WTC11 (cell line): Measurements from ENCODE around the gene CRBN. TPM values are rescaled to one million over a fixed set of nuclear protein-coding genes. Genes with fewer than 3 reads are reported as not detected.

Experiments used
- ATAC-seq: fragments of 200-7000 bp; cut with Tn5 transposase; 2 replicates; pipeline ENCODE4 v1.10.0; 2021; ENCODE audit warnings: mild to moderate bottlenecking, moderate library complexity
- CTCF ChIA-PET: fragments of 300-600 bp; sonication (Branson Sonifier 250); formaldehyde crosslinking; loops from one replicate; lab custom pipeline; 2021; ENCODE audit warnings: antibody characterized with exemption; lab: Charles Lee
- POLR2A ChIA-PET: fragments of 350-600 bp; sonication (Branson Sonifier 250); formaldehyde crosslinking; loops from one replicate; lab custom pipeline; 2021; ENCODE audit warnings: antibody characterized with exemption; lab: Charles Lee
- DNase-seq: peaks from one replicate; pipeline ENCODE4 v3.0.0; 2021; ENCODE audit warnings: low spot score
- H3K27ac Mint-ChIP-seq: 2 replicates; pipeline ENCODE4 v1.8.0; 2021; ENCODE audit warnings: mixed read lengths
- H3K27me3 Mint-ChIP-seq: 2 replicates; pipeline ENCODE4 v1.8.0; 2021; ENCODE audit warnings: low read depth, mild to moderate bottlenecking, moderate library complexity, mixed read lengths
- H3K36me3 Mint-ChIP-seq: 2 replicates; pipeline ENCODE4 v1.8.0; 2021; ENCODE audit warnings: mixed read lengths
- H3K4me1 Mint-ChIP-seq: 2 replicates; pipeline ENCODE4 v1.8.0; 2022; ENCODE audit warnings: mixed read lengths
- H3K4me3 Mint-ChIP-seq: 2 replicates; pipeline ENCODE4 v1.8.0; 2021; ENCODE audit warnings: mild to moderate bottlenecking, moderate library complexity, mixed read lengths
- H3K9me3 Mint-ChIP-seq: 2 replicates; pipeline ENCODE4 v1.8.0; 2021; ENCODE audit warnings: mixed read lengths
- ESRRA ChIP-seq: sonication (generic); formaldehyde crosslinking; IDR thresholded peaks from 2 replicates; pipeline ENCODE4 v1.8.1; 2022; ENCODE audit warnings: mild to moderate bottlenecking, missing genetic modification reagents, borderline replicate concordance
- ETV6 ChIP-seq: sonication (generic); formaldehyde crosslinking; IDR thresholded peaks from 2 replicates; pipeline ENCODE4 v1.8.1; 2022; ENCODE audit warnings: mild to moderate bottlenecking, missing genetic modification reagents
- KAT7 ChIP-seq: sonication (generic); formaldehyde crosslinking; IDR thresholded peaks from 2 replicates; pipeline ENCODE4 v1.8.1; 2023; ENCODE audit warnings: missing genetic modification reagents, mild to moderate bottlenecking, borderline replicate concordance
- MLX ChIP-seq: sonication (generic); formaldehyde crosslinking; IDR thresholded peaks from 2 replicates; pipeline ENCODE4 v1.8.1; 2023; ENCODE audit warnings: mild to moderate bottlenecking, missing genetic modification reagents, moderate library complexity
- MXD4 ChIP-seq: fragments of 250-450 bp; sonication (Bioruptor Pico); IDR thresholded peaks from 2 replicates; pipeline ENCODE4 v1.8.0; 2021; ENCODE audit warnings: mild to moderate bottlenecking, moderate library complexity, borderline replicate concordance
- NR2C2 ChIP-seq: sonication (generic); formaldehyde crosslinking; IDR thresholded peaks from 2 replicates; pipeline ENCODE4 v1.8.0; 2022; ENCODE audit warnings: mild to moderate bottlenecking, missing genetic modification reagents
- OVOL2 ChIP-seq: fragments of 250-450 bp; sonication (Bioruptor Pico); IDR thresholded peaks from 2 replicates; pipeline ENCODE4 v1.9.0; 2021; ENCODE audit warnings: mild to moderate bottlenecking, borderline replicate concordance
- PRRX2 ChIP-seq: fragments of 250-450 bp; sonication (Bioruptor Pico); IDR thresholded peaks from 2 replicates; pipeline ENCODE4 v1.8.0; 2021; ENCODE audit warnings: mild to moderate bottlenecking
- RORB ChIP-seq: fragments of 250-450 bp; sonication (Bioruptor Pico); IDR thresholded peaks from 2 replicates; pipeline ENCODE4 v1.9.0; 2021; ENCODE audit warnings: mild to moderate bottlenecking
- TEAD1 ChIP-seq: sonication (generic); formaldehyde crosslinking; IDR thresholded peaks from 2 replicates; pipeline ENCODE4 v1.8.0; 2022; ENCODE audit warnings: mild to moderate bottlenecking, missing genetic modification reagents
- ZBTB21 ChIP-seq: sonication (generic); formaldehyde crosslinking; IDR thresholded peaks from 2 replicates; pipeline ENCODE4 v1.8.1; 2023; ENCODE audit warnings: mild to moderate bottlenecking, missing genetic modification reagents, borderline replicate concordance
- ZBTB43 ChIP-seq: sonication (generic); formaldehyde crosslinking; IDR thresholded peaks from 2 replicates; pipeline ENCODE4 v1.8.1; 2023; ENCODE audit warnings: mild to moderate bottlenecking, missing genetic modification reagents
- ZMAT4 ChIP-seq: fragments of 250-450 bp; sonication (Bioruptor Pico); IDR thresholded peaks from 2 replicates; pipeline ENCODE4 v1.9.0; 2021; ENCODE audit warnings: mild to moderate bottlenecking
- ZNF121 ChIP-seq: sonication (generic); formaldehyde crosslinking; IDR thresholded peaks from 2 replicates; pipeline ENCODE4 v1.8.0; 2023; ENCODE audit warnings: missing genetic modification reagents
- ZNF281 ChIP-seq: sonication (generic); formaldehyde crosslinking; IDR thresholded peaks from 2 replicates; pipeline ENCODE4 v1.8.0; 2023; ENCODE audit warnings: mild to moderate bottlenecking, missing genetic modification reagents
- total RNA-seq: library from RNA; stranded (reverse); gene quantifications from 3 replicates; pipeline ENCODE4 v1.2.3, GENCODE V29; 2021
- TF ChIP-seq, protein P1 (sequence below): sonication (generic); formaldehyde crosslinking; IDR thresholded peaks from 2 replicates; pipeline ENCODE4 v1.8.1; 2022; ENCODE audit warnings: mild to moderate bottlenecking, moderate library complexity, missing genetic modification reagents
- TF ChIP-seq, protein P2 (sequence below): fragments of 250-450 bp; sonication (Bioruptor Pico); conservative IDR thresholded peaks from 2 replicates; pipeline ENCODE4 v1.9.0; 2021; ENCODE audit warnings: mild to moderate bottlenecking

Gene CRBN
- total RNA-seq, 1 experiment from 2014 or later, result 24.4 TPM

DNA sequence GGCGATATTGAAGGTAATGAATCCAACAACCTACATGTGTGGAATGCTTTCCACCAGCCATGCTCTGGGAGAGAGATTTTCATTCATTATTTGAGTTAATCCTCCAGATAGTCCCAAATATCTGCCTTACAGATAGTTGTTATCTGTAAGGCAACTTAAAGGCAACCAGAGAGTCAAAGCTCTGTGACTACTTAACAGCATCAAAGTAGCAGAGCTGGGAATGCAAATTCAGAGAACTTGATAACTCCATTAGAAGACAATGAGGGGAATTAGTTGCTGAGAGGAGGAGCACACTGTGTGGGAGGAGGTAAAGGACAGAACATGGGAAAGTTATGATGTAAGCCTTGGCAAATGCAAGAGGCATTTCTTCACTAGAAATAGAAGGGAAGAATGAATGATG, 10.5 kb upstream of the CRBN start:
- Mint-ChIP-seq H3K27me3 (peaks cover 16% of the 10 kb centered on the region), H3K9me3 (peaks cover 46% of the 10 kb centered on the region)
- CTCF ChIA-PET, result interaction anchor here (0.6 kb wide), 1 partner anchor 509 kb away, joined by 3 read pairs; no protein-coding TSS in a partner anchor

DNA sequence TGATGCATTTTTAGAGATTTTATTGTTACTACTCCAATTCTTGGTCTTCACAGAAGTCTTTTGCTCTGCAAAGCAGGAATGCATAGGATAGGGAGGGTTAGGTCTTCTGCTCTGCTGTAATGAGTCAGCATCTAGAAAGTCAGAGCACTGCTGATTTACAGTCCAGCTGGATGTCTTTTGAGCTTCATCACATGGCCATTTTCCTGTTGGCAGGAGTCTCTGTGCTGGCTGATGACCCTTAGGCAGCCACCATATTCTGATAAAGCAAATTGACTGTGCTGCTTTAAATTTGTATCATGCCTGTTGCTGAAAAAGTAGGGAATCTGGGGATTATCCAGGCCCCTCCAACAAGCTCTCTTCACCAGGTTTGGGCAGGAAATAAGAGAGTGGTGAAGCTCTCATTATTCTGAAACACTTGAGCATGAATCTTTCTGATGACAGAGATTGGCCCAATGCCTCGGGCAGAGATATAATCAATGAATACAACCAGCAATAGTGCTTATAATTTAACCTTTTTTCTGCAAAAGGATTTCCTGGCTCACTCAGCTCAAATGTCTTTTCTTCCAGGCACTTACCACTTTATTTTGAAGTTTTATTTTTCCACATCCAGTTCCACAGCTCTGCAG, 9.7 kb upstream of the CRBN start:
- ChIA-PET CTCF (no interaction called here), POLR2A (no interaction called here)
- Mint-ChIP-seq H3K27me3 (peaks cover 17% of the 10 kb centered on the region), H3K27ac (no peak overlapping the region), H3K4me1 (no peaks in the 10 kb centered on the region), H3K4me3 (no peak overlapping the region), H3K9me3 (peaks cover 52% of the 10 kb centered on the region), H3K36me3 (peaks cover 11% of the 10 kb centered on the region)
- TF ChIP-seq ZNF121 (CRISPR knock-in tag), result no peak
- TF ChIP-seq KAT7 (CRISPR knock-in tag), result no peak
- no peak for TF ChIP-seq MXD4 (CRISPR knock-in tag)
- TF ChIP-seq MLX, result no peak
- no peak for TF ChIP-seq ZBTB21 (CRISPR knock-in tag)
- TF ChIP-seq NR2C2 (CRISPR knock-in tag), result no peak
- no peak for DNase-seq
- ATAC-seq, result no peak

More for the DNA sequence above, 10.5 kb upstream of the CRBN start:
- H3K4me1 Mint-ChIP-seq, result no peaks in the 10 kb centered on the region
- ATAC-seq, result no peak
- no peak for DNase-seq
- H3K4me3 Mint-ChIP-seq, result no peak overlapping the region
- H3K36me3 Mint-ChIP-seq, result peaks cover 11% of the 10 kb centered on the region
- POLR2A ChIA-PET, result no interaction called here
- TF ChIP-seq ZNF281 (CRISPR knock-in tag), result no peak
- TF ChIP-seq RORB (CRISPR knock-in tag), result no peak
- TF ChIP-seq, protein P1, sequence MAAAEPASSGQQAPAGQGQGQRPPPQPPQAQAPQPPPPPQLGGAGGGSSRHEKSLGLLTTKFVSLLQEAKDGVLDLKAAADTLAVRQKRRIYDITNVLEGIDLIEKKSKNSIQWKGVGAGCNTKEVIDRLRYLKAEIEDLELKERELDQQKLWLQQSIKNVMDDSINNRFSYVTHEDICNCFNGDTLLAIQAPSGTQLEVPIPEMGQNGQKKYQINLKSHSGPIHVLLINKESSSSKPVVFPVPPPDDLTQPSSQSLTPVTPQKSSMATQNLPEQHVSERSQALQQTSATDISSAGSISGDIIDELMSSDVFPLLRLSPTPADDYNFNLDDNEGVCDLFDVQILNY (CRISPR knock-in tag), result no peak
- no peak for TF ChIP-seq MXD4 (CRISPR knock-in tag)
- TF ChIP-seq, protein P2, sequence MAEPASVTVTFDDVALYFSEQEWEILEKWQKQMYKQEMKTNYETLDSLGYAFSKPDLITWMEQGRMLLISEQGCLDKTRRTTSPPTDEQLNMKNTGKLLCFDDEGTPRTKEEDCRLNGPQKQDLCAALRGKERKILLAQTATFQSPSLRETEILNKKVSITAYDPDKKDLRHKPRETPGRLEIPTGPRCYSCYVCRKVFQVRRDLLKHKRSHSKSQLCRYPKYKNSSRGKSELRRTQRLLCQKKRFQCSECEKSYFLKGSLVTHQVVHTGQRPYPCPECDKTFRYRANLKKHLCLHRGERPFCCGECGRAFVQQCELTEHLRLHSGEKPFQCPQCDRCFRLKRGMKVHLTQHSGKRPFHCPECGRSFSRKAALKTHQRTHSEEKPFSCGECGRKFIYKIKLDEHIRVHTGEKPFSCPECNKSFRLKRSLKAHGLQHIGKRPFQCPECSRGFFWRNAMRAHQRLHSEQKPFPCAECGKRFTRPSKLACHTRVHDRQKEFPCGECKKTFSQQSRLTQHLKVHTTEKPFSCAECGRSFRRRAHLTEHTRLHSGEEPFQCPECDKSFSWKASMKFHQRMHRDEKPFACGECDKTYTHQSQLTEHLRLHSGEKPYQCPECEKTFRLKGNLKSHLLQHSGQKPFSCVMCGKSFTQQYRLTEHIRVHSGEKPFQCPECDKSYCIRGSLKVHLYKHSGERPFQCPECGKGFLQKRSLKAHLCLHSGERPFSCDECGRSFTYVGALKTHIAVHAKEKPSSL, result no peak
- no peak for TF ChIP-seq ZMAT4
- TF ChIP-seq ETV6 (CRISPR knock-in tag), result no peak
- no peak for TF ChIP-seq ESRRA (CRISPR knock-in tag)
- no peak for TF ChIP-seq OVOL2 (CRISPR knock-in tag)
- no peak for TF ChIP-seq TEAD1 (CRISPR knock-in tag)
- TF ChIP-seq KAT7 (CRISPR knock-in tag), result no peak
- no peak for TF ChIP-seq ZNF121 (CRISPR knock-in tag)
- no peak for TF ChIP-seq PRRX2
- TF ChIP-seq ZBTB43, result no peak
- TF ChIP-seq, all 79 proteins: peak for 0
- H3K27ac Mint-ChIP-seq, result no peak overlapping the region
